AG04450 (cell line): ENCODE data around the gene SLC19A1. TPM values are rescaled to one million over a fixed set of nuclear protein-coding genes. Genes with fewer than 3 reads are reported as not detected.
A peak's percentile ranks its signal among the peaks of the same experiment; 100 is the strongest.

Experiments
- CTCF ChIA-PET: fragments of 300-600, 350-600 bp; formaldehyde crosslinking; extraction: SDS; loops from one replicate; lab custom pipeline; 2022; ENCODE audit warnings: antibody characterized with exemption, inconsistent platforms; lab: Charles Lee
- POLR2A ChIA-PET: fragments of 350-600 bp; formaldehyde crosslinking; extraction: SDS; loops from one replicate; lab custom pipeline; 2021; ENCODE audit warnings: antibody characterized with exemption, inconsistent platforms; lab: Yijun Ruan, JAX
- DNase-seq: peaks from one replicate; pipeline ENCODE4 v3.0.0-alpha.2; 2011; ENCODE audit warnings: low read depth, low spot score
- H3K27ac ChIP-seq: one replicate; pipeline ENCODE4 v1.5.1; 2012; ENCODE audit warnings: low read depth, low read length, control low read depth
- H3K27me3 ChIP-seq: one replicate; pipeline ENCODE4 v1.6.0; 2012; ENCODE audit warnings: low read length; ENCODE audit not compliant: control insufficient read depth, insufficient read depth
- H3K4me3 ChIP-seq: 2 replicates; pipeline ENCODE4 v1.5.1; 2011; ENCODE audit warnings: mild to moderate bottlenecking, low read depth, low read length, control low read depth
- H3K9me3 ChIP-seq: 2 replicates; pipeline ENCODE4 v1.5.1; 2012; ENCODE audit warnings: low read length; ENCODE audit not compliant: control insufficient read depth, insufficient read depth
- polyA plus RNA-seq: library from polyadenylated mRNA; depleted of rRNA; stranded (reverse); fragments of >200 nt; gene quantifications from 2 replicates; pipeline ENCODE4 v1.2.3, GENCODE V29; 2011
- TF ChIP-seq, protein P1 (sequence below): IDR thresholded peaks from 2 replicates; pipeline ENCODE4 v1.5.1; 2011; ENCODE audit warnings: low read depth, low read length, control low read depth, inconsistent platforms

Gene SLC19A1
- polyA plus RNA-seq, 1 experiment = 4.4 TPM

DNA sequence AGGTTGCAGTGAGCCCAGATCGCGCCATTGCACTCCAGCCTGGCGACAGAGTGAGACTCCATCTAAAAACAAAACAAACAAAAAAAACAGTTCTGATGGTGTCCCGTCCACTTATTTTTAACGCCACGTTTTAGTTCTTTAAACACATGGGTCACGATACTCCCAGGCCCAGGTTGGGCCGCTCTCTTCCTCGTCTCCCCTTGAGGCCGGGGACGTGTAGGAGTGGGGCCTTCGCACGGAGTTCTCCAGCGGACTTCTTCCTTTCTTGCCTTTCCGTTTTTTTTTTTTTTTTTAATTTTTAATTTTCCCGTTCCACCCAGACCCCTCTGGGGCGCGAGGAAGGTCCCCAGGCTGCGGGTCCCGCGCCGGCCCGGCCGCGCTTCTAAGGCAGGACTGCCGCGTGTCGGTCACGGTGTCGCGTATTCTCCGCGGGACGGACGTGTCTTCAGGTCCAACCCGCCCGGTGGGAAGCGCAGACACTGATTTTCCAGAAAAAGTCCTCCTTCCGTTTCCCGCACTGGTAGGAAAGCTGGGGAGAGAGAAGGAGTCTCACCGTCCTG lies 47.5 kb upstream of the SLC19A1 start:
- DNase-seq = no peak
- TF ChIP-seq, protein P1, sequence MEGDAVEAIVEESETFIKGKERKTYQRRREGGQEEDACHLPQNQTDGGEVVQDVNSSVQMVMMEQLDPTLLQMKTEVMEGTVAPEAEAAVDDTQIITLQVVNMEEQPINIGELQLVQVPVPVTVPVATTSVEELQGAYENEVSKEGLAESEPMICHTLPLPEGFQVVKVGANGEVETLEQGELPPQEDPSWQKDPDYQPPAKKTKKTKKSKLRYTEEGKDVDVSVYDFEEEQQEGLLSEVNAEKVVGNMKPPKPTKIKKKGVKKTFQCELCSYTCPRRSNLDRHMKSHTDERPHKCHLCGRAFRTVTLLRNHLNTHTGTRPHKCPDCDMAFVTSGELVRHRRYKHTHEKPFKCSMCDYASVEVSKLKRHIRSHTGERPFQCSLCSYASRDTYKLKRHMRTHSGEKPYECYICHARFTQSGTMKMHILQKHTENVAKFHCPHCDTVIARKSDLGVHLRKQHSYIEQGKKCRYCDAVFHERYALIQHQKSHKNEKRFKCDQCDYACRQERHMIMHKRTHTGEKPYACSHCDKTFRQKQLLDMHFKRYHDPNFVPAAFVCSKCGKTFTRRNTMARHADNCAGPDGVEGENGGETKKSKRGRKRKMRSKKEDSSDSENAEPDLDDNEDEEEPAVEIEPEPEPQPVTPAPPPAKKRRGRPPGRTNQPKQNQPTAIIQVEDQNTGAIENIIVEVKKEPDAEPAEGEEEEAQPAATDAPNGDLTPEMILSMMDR = no peak
- no peak overlapping the region for H3K27ac ChIP-seq
- H3K9me3 ChIP-seq = peaks cover 31% of the 10 kb centered on the region
- H3K4me3 ChIP-seq = peak overlapping the region; percentile 46
- POLR2A ChIA-PET = no interaction called here
- H3K27me3 ChIP-seq = peaks cover 35% of the 10 kb centered on the region
- CTCF ChIA-PET = no interaction called here

DNA sequence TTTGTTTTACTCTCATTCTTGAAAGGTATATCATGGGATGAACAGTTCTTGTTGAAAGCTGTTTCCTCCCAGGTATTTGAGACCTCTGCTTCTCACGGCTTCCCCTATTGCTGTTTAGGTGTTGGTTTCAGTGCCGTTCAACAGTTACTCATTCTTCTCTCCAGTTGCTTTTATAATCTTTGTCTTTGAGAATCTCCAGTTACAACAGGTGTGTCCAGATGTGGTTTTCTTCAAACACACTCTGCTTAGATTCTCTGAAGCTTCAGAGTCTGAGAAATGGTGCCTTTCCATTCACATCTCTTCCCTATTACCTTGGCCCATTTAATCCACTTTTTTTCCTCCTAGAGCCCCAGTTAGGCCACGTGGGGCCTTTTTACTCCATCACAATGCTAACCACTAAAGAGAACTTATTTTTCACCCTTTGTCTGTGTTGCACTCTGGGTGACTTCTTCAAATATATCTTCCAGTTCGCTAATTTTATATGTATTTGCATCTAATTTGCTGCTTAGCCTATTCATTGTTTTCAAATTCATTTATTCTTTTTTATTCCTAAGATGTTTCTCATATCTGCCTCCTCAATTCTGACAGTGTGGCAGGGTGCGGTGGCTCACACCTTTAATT lies 46.7 kb upstream of the SLC19A1 start:
- TF ChIP-seq, protein P1 = no peak
- Histone ChIP-seq H3K9me3 (peaks cover 32% of the 10 kb centered on the region), H3K4me3 (no peak overlapping the region), H3K27ac (no peak overlapping the region), H3K27me3 (peaks cover 27% of the 10 kb centered on the region)
- POLR2A ChIA-PET = no interaction called here
- CTCF ChIA-PET = no interaction called here
- no peak for DNase-seq

- CTCF ChIA-PET = no interaction called here
- Histone ChIP-seq H3K4me3 (no peak overlapping the region), H3K27ac (no peak overlapping the region), H3K27me3 (peaks cover 30% of the 10 kb centered on the region), H3K9me3 (peaks cover 37% of the 10 kb centered on the region)
- POLR2A ChIA-PET = no interaction called here
- TF ChIP-seq, protein P1 = no peak
- DNase-seq = no peak
Measured at GRCh38 chr21:45588086-45588825, 46.0 kb upstream of the SLC19A1 start.

- Histone ChIP-seq H3K27me3 (peaks cover 28% of the 10 kb centered on the region), H3K9me3 (peaks cover 37% of the 10 kb centered on the region), H3K27ac (no peak overlapping the region), H3K4me3 (no peak overlapping the region)
- TF ChIP-seq, protein P1 = no peak
- no peak for DNase-seq
- ChIA-PET CTCF (no interaction called here), POLR2A (no interaction called here)
Measured at GRCh38 chr21:45586289-45586858, 44.1 kb upstream of the SLC19A1 start.

GRCh38 chr21:45584786-45585185 lies 42.5 kb upstream of the SLC19A1 start:
- ChIA-PET CTCF (interaction anchor here (2.3 kb wide), 1 partner anchor 28 kb away, joined by 6 read pairs; no protein-coding TSS in a partner anchor), POLR2A (no interaction called here)
- TF ChIP-seq, protein P1 = no peak

More at GRCh38 chr21:45584786-45585185, 42.5 kb upstream of the SLC19A1 start:
- Histone ChIP-seq H3K4me3 (no peak overlapping the region), H3K27ac (no peak overlapping the region), H3K27me3 (peaks cover 27% of the 10 kb centered on the region), H3K9me3 (peaks cover 30% of the 10 kb centered on the region)
- no peak for DNase-seq
